T-helper 2 cell treated with Interferon-gamma antibody and Interleukin-4, amounts not matched to agents 5 μg/mL and 100 μg/mL, for 36 hours (primary cell): ENCODE data around the gene HEXD.
"Not testable (repeated sequence)": the region's sequence is repeated elsewhere in the genome, so short reads cannot be mapped to it uniquely, and the experiment has no call there.

Experiments used
- DNase-seq: peaks from one replicate; pipeline ENCODE4 v3.0.0; 2021; ENCODE audit warnings: low spot score
- H3K27ac Mint-ChIP-seq: one replicate; pipeline ENCODE4 v1.8.0; 2021; ENCODE audit warnings: mild to moderate bottlenecking, mixed read lengths
- H3K27me3 Mint-ChIP-seq: one replicate; pipeline ENCODE4 v1.8.0; 2021; ENCODE audit warnings: low read depth, mixed read lengths
- H3K36me3 Mint-ChIP-seq: one replicate; pipeline ENCODE4 v1.8.0; 2021; ENCODE audit warnings: low read depth, mixed read lengths
- H3K4me1 Mint-ChIP-seq: one replicate; pipeline ENCODE4 v1.8.0; 2021; ENCODE audit warnings: low read depth, mixed read lengths
- H3K4me3 Mint-ChIP-seq: one replicate; pipeline ENCODE4 v1.8.0; 2022; ENCODE audit warnings: mild to moderate bottlenecking, moderate library complexity, mixed read lengths
- H3K9me3 Mint-ChIP-seq: one replicate; pipeline ENCODE4 v1.8.0; 2021; ENCODE audit warnings: mixed read lengths

The HEXD gene

DNA sequence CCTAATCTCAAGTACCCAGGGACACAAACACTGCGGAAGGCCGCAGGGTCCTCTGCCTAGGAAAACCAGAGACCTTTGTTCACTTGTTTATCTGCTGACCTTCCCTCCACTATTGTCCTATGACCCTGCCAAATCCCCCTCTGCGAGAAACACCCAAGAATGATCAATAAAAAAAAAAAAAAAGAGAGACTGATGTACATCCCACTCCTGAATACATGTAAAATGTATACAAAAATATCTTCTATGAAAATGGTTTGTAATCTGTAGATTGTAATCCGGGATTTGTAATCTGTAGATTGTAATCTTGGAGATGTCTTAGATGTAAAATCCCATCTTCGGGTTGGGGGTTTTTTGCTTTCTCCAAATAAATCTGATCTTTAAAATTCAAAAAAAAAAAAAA is 40.9 kb upstream of the HEXD start:
- peaks cover 35% of the 10 kb centered on the region for H3K27me3 Mint-ChIP-seq
- not testable (repeated sequence) for DNase-seq, H3K27ac Mint-ChIP-seq, H3K36me3 Mint-ChIP-seq, H3K4me3 Mint-ChIP-seq, H3K4me1 Mint-ChIP-seq, H3K9me3 Mint-ChIP-seq

DNA sequence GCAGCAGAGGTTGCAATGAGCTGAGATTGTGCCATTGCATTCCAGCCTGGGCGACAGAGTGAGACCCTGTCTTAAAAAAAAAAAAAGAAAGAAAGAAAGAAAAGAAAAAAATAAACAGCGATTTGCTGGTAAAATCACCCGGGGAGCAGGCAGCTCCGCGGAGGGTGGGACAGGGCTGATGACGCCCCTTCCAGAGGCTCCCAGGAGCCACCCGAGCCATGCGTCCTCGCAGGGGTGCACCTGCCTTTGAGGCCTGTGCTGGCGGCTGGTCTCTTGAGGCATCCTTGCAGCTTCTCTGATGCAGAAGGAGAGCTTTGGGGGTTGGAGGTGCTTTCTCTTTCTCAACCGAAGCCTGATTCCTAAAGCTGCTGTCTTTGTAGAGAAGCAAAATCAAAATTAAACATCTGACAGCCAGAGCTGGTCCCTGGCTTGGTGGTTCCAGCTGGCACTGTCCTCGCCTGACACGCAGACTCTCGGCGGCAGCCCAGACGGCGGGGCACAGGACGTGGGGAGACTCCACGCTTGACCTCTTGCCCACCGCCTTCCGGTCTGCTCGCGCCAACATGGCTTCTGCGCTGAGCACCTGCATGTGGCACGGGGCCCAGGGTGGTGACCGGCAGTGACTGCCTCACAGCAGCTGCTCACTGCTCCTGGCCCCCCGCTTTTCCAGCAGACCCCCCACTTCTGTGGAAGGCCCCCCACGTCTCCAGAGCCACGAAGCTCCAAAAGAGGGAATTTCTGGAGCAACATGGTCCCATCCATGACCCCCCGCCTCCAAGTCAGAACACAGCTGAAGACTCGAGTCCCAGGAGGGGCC is 40.0 kb upstream of the HEXD start:
- no peaks in the 10 kb centered on the region for H3K4me1 Mint-ChIP-seq
- H3K27me3 Mint-ChIP-seq: peaks cover 27% of the 10 kb centered on the region
- H3K36me3 Mint-ChIP-seq: no peaks in the 10 kb centered on the region
- H3K27ac Mint-ChIP-seq: no peak overlapping the region
- H3K9me3 Mint-ChIP-seq: no peaks in the 10 kb centered on the region
- no peak for DNase-seq
- H3K4me3 Mint-ChIP-seq: no peak overlapping the region

DNA sequence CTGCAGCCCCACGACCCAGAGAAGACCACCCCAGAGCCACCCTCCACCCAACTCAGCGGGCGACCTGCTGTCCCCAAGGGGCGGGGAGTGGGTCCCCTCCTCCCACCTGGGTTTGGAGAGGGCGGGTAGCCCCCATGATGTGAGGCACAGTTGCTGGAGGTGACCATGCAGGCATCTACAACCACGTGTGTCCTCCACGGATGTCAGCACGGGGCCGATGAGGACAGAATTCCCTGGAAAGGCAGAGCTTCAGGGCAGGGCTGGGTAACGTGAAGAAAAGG is 39.5 kb upstream of the HEXD start:
- H3K4me3 Mint-ChIP-seq: no peak overlapping the region
- H3K27me3 Mint-ChIP-seq: peaks cover 21% of the 10 kb centered on the region
- no peaks in the 10 kb centered on the region for H3K9me3 Mint-ChIP-seq
- H3K36me3 Mint-ChIP-seq: no peaks in the 10 kb centered on the region
- DNase-seq: no peak
- H3K4me1 Mint-ChIP-seq: no peaks in the 10 kb centered on the region
- H3K27ac Mint-ChIP-seq: no peak overlapping the region

DNA sequence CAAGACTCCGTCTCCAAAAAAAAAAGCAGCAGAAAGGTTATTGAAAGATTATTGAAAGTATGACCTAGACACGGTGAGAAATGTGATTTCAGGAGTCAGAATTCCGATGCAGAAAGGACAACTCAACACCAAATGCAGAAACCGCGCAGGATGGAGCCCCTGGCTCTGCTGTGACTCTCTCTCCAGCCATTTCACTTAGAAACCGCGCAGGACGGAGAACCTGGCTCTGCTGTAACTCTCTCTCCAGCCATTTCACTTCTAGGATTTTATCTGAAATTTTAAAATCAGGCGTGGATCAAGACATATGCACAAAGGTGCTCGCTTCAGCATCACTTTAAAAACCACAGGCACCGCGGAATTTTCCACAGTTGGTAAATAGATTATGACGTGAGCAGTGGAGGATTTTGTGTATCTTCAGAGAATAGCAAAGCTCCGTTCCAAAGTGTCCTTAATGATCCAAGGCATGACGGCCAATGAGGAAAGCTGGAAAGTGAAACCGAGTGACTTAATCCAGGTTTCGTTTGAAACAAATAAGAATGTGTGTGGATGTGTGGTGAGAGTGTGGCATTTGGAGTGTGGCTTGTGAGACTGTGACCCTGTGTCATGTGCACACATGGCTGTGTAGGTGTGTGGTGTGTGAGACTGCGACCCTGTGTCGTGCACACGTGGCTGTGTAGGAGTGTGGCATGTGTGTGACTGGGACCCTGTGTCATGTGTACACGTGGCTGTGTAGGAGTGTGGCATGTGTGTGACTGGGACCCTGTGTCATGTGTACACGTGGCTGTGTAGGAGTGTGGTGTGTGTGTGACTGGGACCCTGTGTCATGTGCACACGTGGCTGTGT is 37.1 kb upstream of the HEXD start:
- Mint-ChIP-seq H3K4me1 (no peaks in the 10 kb centered on the region), H3K36me3 (no peaks in the 10 kb centered on the region), H3K27ac (no peak overlapping the region), H3K9me3 (no peaks in the 10 kb centered on the region), H3K4me3 (no peak overlapping the region), H3K27me3 (peaks cover 15% of the 10 kb centered on the region)
- DNase-seq: no peak

DNA sequence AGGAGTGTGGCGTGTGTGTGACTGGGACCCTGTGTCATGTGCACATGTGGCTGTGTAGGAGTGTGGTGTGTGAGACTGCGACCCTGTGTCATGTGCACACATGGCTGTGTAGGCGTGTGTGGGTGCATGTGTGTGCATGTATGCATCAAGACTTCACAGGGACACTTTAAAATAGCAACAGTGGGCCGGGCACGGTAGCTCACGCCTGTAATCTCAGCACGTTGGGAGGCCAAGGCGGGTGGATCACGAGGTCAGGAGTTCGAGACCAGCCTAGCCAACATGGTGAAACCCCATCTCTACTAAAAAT is 36.5 kb upstream of the HEXD start:
- H3K4me3 Mint-ChIP-seq, H3K9me3 Mint-ChIP-seq, H3K27ac Mint-ChIP-seq, H3K36me3 Mint-ChIP-seq, DNase-seq, H3K4me1 Mint-ChIP-seq: not testable (repeated sequence)
- H3K27me3 Mint-ChIP-seq: peaks cover 12% of the 10 kb centered on the region

DNA sequence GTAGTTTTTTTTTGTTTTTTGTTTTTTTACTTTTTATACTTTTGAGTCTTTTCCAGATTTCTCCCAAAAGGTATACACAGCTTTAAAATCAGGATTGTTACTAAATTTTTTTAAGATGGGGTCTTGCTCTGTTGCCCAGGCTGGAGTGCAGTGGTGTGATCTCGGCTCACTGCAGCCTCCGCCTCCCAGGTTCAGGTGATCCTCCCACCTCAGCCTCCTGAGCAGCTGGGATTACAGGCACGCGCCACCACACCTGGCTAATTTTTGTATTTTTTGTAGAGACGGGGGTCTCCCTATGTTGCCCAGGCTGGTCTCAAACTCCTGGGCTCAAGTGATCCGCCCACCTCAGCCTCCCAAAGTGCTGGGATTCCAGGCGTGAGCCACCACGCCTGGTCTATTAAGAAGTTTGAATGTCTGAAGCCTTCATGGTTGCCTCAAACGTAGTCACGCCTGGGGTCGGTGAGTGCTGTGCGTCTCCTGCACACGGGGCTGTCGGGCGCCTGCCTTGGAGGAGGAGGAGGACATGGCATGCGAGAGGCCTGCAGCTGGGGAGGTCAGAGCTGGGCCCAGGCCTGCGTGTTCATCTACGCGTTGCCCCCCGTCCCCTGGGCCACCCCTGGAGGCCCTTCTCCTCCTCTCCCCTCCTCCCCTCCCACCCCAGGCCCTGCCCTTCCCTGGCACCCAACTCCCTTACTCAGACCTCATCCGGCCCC is 35.8 kb upstream of the HEXD start:
- H3K9me3 Mint-ChIP-seq, H3K36me3 Mint-ChIP-seq, H3K4me1 Mint-ChIP-seq, DNase-seq, H3K27ac Mint-ChIP-seq, H3K4me3 Mint-ChIP-seq: not testable (repeated sequence)
- H3K27me3 Mint-ChIP-seq: peaks cover 11% of the 10 kb centered on the region

DNA sequence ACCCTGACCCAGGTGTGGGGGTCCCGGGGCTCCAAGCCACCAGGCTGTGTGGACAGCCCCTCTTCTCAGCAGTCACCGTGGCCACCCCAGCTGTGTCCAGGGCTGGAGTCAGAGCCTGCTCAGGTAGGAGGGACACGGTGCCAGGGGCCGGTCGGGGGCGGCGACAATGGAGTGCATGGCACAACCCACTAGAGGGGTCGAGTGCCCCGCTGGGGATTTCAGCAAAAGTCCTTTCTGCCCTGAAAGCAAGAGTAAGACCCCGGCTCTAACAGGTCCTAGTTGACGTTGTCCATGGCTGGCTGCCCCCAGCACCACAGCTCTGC is 35.3 kb upstream of the HEXD start:
- DNase-seq: no peak
- Mint-ChIP-seq H3K36me3 (no peaks in the 10 kb centered on the region), H3K27ac (no peak overlapping the region), H3K4me1 (peaks cover 3% of the 10 kb centered on the region), H3K9me3 (no peaks in the 10 kb centered on the region), H3K4me3 (no peak overlapping the region), H3K27me3 (peaks cover 15% of the 10 kb centered on the region)

DNA sequence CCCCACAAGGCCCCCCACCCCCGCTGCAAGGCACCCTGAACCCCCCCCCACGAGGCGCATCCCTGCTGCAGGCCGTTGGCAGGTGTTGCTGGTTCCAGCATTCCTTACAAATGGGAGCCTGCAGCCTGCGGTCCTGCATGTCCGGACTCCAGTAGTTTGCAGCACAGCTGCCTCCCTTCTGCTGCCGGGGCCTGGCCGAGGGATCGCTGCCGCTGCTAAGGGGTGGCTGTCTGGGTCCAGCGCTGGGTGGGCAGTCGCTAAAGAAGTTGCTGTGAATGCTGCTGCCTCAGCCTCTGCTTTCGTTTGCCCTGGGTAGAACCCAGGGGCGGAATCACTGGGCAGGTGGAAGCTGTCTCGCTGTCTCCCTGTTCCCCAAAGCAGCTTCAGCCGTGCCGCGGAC is 34.7 kb upstream of the HEXD start:
- Mint-ChIP-seq H3K9me3 (no peaks in the 10 kb centered on the region), H3K4me1 (peaks cover 3% of the 10 kb centered on the region), H3K27ac (no peak overlapping the region), H3K27me3 (peaks cover 15% of the 10 kb centered on the region), H3K36me3 (no peaks in the 10 kb centered on the region), H3K4me3 (no peak overlapping the region)
- no peak for DNase-seq

DNA sequence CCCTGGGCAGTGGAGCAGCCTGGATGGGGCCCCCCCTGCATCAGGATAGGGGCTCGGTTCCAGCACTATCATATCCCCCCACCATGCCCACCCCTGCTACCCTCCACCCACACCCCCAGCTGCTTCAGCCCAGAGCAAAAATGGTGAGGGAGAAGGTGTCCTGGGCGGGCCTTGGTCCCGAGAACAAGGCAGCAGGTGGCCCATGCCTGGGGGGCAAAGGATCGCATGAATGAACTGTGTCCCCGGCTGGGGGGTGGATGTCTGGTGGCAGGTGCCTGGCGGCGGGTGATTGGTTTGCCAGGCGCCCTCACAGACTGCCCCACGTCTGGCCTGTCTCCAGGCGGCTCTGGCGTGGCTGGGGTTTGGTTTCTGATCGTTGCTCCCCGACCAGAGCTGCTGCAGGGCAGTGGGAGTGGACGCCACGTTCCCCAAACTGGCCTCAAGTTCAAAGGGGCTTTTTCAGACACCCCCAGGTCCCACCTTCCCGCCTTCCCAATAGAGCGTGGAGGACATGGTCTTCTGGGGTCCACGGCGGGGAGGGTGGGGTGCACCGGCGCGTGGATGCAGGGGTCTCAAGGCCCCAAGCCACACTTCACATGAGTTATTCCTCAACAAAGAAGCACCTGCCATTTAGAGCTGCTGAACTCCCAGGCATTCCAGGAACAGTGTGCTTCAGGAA is 34.0 kb upstream of the HEXD start:
- Mint-ChIP-seq H3K36me3 (no peaks in the 10 kb centered on the region), H3K4me3 (no peak overlapping the region), H3K9me3 (no peaks in the 10 kb centered on the region), H3K27ac (no peak overlapping the region), H3K27me3 (peaks cover 13% of the 10 kb centered on the region), H3K4me1 (peaks cover 3% of the 10 kb centered on the region)
- no peak for DNase-seq

DNA sequence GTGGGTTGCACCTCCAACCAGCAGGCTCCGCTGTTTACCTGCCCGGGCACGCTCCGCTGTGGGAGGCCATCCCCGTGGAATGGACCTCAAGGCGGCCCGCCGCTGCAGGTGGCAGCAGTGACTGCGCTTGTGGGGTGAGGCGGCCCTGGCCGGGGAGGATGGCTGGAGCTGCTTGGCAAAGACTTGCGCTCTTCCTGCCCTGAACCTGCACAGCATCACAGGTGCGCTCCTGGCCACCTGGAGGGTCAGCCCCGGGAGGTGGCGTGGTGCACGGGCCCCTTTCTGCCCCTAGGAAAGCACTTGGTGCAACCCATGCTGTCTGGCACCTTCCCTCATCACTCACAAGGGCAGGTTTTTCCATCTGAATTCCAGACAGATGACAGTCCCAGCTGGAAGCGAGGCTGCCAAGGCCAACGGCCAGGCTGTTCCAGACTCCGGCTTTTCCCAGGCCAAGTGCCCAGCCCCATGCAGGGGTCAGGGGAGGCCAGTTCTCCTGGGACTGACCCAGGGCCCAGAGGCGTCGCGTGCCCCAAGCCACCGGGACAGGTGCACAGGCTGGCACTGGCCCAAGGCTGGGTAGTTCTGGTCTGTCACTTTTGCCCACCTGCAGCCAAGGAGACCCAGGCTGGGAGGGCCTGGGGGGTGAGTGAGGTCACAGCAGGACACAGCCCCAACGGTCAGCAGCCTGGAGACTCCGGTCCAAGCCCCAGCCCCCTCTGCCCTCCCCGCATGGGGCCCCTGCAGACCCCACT is 33.2 kb upstream of the HEXD start:
- Mint-ChIP-seq H3K4me1 (peaks cover 3% of the 10 kb centered on the region), H3K27me3 (peaks cover 11% of the 10 kb centered on the region), H3K27ac (no peak overlapping the region), H3K4me3 (no peak overlapping the region), H3K9me3 (no peaks in the 10 kb centered on the region), H3K36me3 (no peaks in the 10 kb centered on the region)
- no peak for DNase-seq

DNA sequence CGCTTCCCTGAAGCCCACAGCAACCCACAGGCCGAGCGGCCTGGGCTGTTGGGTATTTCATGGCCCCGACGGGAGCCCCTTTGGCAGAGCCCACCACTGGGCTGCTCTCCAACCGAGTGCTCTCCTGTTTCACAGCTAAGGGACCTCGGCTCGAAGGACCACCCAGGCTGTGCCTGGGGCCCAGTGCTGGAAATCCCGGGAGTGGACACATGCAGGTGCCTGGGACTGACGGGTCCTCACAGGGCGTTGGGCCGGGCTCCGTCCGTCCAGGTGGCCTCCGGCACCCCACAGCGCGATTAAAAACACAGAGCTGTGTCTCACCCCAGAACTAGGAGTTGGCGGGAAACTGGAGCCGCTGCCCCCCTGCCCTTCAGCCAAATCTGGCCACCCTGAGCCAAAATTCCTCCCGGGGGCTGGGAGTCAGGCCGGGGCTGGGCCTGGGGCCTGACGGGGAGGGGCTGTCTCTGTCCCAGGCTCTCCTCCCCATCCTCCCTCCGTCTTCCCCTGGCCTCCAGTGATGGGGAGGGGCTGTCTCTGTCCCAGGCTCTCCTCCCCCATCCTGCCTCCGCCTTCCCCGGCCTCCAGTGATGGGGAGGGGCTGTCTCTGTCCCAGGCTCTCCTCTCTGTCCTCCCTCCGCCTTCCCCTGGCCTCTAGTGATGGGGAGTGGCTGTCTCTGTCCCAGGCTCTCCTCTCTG is 32.4 kb upstream of the HEXD start:
- no peaks in the 10 kb centered on the region for H3K9me3 Mint-ChIP-seq
- DNase-seq: no peak
- no peak overlapping the region for H3K27ac Mint-ChIP-seq
- H3K4me1 Mint-ChIP-seq: peaks cover 3% of the 10 kb centered on the region
- no peaks in the 10 kb centered on the region for H3K36me3 Mint-ChIP-seq
- H3K4me3 Mint-ChIP-seq: no peak overlapping the region
- peaks cover 7% of the 10 kb centered on the region for H3K27me3 Mint-ChIP-seq

DNA sequence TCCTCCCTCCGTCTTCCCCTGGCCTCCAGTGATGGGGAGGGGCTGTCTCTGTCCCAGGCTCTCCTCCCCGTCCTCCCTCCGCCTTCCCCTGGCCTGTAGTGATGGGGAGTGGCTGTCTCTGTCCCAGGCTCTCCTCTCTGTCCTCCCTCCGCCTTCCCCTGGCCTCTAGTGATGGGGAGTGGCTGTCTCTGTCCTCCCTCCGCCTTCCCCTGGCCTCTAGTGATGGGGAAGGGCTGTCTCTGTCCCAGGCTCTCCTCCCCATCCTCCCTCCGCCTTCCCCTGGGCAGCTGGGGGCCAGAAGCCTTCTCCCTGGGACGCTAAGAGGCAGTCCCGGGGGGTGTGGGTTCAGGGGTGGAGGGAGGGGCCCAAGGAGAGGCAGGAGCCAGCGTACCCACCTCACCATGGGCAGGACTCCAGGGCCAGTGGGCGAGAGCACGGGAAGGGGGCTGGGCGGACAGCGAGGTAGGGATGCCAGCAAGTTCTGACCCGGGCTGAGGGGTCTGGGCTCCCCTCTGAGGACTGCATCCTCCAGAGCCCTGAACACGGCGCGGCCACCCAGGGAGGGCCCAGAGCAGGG is 31.8 kb upstream of the HEXD start:
- no peak for DNase-seq
- Mint-ChIP-seq H3K4me1 (peaks cover 3% of the 10 kb centered on the region), H3K9me3 (no peaks in the 10 kb centered on the region), H3K36me3 (no peaks in the 10 kb centered on the region), H3K27me3 (peaks cover 5% of the 10 kb centered on the region), H3K27ac (no peak overlapping the region), H3K4me3 (no peak overlapping the region)
